ENCODE measurements around the gene KMT2E. TPM values are rescaled to one million over a fixed set of nuclear protein-coding genes. Genes with fewer than 3 reads are reported as not detected.

The KMT2E gene, protein sequence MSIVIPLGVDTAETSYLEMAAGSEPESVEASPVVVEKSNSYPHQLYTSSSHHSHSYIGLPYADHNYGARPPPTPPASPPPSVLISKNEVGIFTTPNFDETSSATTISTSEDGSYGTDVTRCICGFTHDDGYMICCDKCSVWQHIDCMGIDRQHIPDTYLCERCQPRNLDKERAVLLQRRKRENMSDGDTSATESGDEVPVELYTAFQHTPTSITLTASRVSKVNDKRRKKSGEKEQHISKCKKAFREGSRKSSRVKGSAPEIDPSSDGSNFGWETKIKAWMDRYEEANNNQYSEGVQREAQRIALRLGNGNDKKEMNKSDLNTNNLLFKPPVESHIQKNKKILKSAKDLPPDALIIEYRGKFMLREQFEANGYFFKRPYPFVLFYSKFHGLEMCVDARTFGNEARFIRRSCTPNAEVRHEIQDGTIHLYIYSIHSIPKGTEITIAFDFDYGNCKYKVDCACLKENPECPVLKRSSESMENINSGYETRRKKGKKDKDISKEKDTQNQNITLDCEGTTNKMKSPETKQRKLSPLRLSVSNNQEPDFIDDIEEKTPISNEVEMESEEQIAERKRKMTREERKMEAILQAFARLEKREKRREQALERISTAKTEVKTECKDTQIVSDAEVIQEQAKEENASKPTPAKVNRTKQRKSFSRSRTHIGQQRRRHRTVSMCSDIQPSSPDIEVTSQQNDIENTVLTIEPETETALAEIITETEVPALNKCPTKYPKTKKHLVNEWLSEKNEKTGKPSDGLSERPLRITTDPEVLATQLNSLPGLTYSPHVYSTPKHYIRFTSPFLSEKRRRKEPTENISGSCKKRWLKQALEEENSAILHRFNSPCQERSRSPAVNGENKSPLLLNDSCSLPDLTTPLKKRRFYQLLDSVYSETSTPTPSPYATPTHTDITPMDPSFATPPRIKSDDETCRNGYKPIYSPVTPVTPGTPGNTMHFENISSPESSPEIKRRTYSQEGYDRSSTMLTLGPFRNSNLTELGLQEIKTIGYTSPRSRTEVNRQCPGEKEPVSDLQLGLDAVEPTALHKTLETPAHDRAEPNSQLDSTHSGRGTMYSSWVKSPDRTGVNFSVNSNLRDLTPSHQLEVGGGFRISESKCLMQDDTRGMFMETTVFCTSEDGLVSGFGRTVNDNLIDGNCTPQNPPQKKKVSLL (N-terminal part only)
- total RNA-seq (ENCODE audit: low replicate concordance) = 75.9 and 132 TPM in 2 replicates

DNA sequence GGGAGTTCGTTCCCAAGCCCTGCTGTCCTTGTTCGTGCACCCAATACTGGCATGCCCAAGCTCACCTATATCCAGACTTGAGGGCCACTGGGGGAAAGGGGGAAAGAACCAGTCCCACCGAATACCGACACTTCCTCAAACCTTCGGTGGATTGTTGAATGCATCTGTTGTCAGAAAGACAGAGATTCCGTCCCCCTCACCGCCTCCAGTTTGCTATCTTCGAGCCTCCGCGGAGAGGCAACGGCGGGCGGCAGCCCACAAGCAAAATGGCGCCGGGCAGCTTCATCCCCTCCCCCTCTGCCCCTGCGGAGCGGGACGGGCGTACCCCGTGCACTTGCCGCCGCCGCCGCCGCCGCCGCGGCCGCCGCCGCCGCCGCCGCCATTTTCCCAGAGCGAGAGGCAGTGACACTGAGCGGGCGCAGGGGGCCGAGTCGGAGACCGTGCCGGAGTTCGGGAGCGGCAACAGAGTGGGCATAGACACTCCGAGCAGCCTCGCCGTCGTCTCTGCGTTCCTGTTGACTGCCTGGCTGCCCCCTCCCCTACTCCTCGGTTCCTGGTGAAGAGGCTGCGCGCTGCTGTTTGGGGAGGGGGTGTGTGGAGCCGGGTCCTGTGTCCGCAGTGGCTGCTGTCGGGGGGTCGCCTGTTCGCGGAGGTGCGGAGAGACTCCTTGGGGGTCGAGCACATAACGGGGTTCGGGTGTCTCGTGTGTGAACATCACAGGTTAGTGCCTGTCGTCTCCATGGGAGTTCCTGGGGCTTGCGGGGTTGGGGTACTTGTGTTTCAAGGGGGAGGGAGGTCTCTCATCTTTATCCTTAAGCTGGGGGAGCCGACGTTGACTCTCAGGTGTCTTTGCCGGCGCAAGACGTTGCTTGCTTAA lies at the start of gene KMT2E:
Gene KMT2E, plus strand, starts transcription at position 390 of the 877 bp plus-strand sequence. CDS start 26,748 bp downstream, outside the sequence.
- H3K4me3 ChIP-seq (ENCODE audit: low read depth, low read length) = peak within 1 kb of the TSS; percentile 97
- peak; percentile 81 for DNase-seq (ENCODE audit: low read depth)
- TF ChIP-seq, protein P1, sequence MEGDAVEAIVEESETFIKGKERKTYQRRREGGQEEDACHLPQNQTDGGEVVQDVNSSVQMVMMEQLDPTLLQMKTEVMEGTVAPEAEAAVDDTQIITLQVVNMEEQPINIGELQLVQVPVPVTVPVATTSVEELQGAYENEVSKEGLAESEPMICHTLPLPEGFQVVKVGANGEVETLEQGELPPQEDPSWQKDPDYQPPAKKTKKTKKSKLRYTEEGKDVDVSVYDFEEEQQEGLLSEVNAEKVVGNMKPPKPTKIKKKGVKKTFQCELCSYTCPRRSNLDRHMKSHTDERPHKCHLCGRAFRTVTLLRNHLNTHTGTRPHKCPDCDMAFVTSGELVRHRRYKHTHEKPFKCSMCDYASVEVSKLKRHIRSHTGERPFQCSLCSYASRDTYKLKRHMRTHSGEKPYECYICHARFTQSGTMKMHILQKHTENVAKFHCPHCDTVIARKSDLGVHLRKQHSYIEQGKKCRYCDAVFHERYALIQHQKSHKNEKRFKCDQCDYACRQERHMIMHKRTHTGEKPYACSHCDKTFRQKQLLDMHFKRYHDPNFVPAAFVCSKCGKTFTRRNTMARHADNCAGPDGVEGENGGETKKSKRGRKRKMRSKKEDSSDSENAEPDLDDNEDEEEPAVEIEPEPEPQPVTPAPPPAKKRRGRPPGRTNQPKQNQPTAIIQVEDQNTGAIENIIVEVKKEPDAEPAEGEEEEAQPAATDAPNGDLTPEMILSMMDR (IDR thresholded peaks at IDR 0.05; ENCODE audit: insufficient read depth, low read length) = no peak

DNA sequence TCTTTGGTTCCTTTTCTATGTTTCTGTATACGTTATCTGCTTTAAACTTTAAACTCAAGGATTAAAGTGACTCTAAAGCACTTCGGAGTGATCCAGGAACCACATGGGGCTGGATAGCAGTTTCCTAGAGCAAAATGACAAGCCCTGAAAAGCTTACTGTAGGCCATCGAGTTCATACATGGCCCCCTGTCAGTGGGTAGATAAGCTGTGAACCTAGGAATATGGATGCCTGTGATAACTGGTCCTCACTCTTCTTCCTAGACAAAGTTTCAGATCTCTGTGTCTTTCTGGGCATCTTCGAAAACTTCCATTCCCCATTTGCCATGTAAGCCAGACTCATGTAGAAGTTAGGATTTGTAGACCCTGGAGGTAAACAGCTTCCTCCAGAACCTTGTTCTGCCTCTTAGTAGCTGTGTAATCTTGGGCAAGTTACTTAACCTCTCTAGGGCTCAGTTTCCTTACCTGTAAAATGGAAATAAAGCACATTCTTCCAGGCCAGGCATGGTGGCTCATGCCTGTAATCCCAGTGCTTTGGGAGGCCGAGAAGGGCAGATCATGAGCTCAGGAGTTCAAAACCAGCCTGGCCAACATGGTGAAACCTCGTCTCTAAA lies 49.3 kb upstream of the KMT2E start:
- no peak for DNase-seq (ENCODE audit: low read depth)

DNA sequence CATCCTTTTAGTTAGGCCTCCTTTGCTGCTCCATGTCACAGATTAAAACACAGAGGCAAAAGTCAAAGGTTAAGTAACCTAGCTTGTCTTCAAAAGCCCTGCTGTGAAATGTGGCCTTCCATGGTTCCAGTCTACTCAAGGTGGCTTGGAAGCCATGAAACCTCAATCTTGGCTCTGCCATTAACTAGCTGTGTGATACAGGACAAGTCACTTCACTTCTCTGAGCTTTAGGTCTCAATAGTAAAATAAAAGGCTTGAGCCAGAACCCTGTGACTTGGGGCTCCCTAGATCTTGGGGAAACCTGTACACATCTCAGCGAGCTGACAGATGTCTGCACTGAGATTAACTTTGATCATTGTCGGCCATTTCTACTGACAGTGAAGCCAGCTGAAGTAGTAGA lies 48.0 kb upstream of the KMT2E start:
- H3K4me3 ChIP-seq (ENCODE audit: low read depth, low read length) = no peak overlapping the region
- TF ChIP-seq, protein P1 (IDR thresholded peaks at IDR 0.05; ENCODE audit: insufficient read depth, low read length) = no peak
- no peak for DNase-seq (ENCODE audit: low read depth)

More for the DNA sequence above, 49.3 kb upstream of the KMT2E start:
- TF ChIP-seq, protein P1 (IDR thresholded peaks at IDR 0.05; ENCODE audit: insufficient read depth, low read length) = no peak
- no peak overlapping the region for H3K4me3 ChIP-seq (ENCODE audit: low read depth, low read length)

DNA sequence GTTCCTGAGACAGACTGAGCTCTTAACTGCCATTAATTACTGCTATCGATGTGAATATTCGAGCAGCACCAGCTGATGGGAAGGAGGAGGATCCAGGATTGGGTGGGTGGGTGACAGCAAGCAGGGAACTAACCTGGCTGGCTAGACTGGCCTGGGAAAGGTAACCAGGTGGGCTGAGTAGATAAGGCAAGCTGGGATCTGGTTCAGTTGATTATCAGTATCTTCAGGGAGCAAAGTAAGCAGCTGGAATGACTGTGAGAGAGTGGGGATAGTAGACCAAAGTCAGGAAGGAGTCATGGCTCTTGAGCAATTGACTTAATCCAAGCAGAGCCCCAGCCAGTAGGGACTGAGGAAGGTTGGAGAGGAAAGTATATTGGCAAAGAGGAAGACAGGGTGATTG lies 46.9 kb upstream of the KMT2E start:
- H3K4me3 ChIP-seq (ENCODE audit: low read depth, low read length) = no peak overlapping the region
- TF ChIP-seq, protein P1 (IDR thresholded peaks at IDR 0.05; ENCODE audit: insufficient read depth, low read length) = no peak
- peak; percentile 55 for DNase-seq (ENCODE audit: low read depth)

DNA sequence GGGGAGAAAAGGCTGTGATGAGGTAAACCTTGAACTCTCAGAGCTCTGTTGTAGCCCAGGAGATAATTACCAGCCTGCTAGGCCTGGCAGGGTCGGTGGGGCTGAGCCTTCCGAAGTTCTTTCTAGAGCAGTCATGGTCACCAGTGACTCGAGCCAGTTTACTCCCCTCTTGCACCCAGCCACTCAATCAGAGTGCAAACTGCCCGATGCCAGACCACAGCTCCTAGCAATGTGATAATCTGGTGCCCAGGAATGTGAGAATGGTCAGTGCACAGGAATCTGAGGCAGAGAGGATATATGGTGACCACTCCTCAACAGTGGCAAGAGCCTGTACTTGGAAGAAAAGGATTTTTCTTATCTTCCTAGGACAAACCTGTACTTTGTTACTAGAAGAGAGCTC lies 46.4 kb upstream of the KMT2E start:
- H3K4me3 ChIP-seq (ENCODE audit: low read depth, low read length) = no peak overlapping the region
- TF ChIP-seq, protein P1 (IDR thresholded peaks at IDR 0.05; ENCODE audit: insufficient read depth, low read length) = no peak
- peak; percentile 90 for DNase-seq (ENCODE audit: low read depth)

Measured in fibroblast of the aortic adventitia (primary cell).